ENCODE data around the gene RGS7.
"Not testable (repeated sequence)": the region's sequence is repeated elsewhere in the genome, so short reads cannot be mapped to it uniquely, and the experiment has no call there.

RGS7 gene

GRCh38 chr1:241074507-241074906 lies 282.5 kb downstream of the RGS7 start:
- no peak for FAIRE-seq

DNA sequence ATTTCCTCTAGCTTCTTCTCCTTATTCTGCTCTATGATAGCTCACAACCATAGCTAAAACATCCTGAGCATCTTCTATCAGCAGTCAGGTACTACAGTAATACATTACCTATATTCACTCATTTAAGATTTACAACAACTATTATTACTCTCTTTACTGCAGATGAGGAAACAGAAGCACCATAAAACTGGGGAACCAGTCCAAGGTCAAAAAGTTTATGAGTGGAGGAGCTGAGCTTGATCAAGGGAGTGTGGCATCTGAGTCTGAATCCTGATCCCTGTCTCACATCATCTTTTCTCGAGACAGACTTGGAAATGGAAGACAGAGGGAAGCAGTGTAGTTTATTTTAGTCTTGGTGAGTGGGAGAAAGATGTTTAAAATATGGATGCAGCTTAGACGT lies 288.6 kb downstream of the RGS7 start:
- no peak for FAIRE-seq

- no peak for FAIRE-seq
Observed at GRCh38 chr1:241063276-241063675, 293.7 kb downstream of the RGS7 start.

DNA sequence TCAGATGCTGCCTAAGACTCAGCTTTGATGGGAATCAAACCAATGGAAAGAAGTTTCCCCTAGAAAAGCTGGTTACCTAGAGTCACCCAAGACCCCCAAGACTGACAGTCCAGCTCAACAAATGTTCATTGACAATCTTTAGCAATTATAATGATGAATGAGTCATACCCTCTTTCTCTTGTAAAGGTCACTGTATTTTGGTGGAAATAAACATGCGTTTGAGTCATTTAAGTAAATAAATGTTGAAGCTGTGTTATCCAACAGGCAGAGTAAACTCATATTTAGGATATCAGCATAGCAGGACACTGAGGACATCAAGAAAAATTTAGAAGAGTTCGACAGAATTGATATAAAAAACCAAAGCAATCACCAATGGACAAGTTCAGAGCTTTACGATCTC lies 295.9 kb downstream of the RGS7 start:
- FAIRE-seq = no peak

- no peak for FAIRE-seq
Observed at GRCh38 chr1:241048622-241049021, 308.4 kb downstream of the RGS7 start.

DNA sequence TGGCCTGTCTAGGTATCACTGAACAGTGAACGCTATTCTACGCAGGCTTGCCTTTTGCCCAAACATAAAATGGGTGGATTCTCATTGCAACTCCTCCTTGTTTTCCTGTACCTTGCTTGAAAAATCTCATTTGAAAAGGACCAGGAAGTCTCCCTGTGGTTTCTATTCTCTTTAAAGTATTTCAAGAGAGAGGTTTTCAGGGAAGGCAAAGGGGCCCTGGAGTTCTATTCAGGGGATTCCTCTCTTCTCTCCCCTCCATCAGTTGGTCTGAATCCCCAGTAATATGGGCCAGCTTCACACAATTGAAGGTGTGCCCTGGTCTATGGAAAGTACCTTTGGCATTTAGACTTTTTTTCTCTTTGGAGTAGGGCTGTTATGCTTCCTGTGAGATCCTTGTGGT lies 311.3 kb downstream of the RGS7 start:
- FAIRE-seq = no peak

- no peak for FAIRE-seq
Observed at GRCh38 chr1:241034203-241034936, 322.6 kb downstream of the RGS7 start.

DNA sequence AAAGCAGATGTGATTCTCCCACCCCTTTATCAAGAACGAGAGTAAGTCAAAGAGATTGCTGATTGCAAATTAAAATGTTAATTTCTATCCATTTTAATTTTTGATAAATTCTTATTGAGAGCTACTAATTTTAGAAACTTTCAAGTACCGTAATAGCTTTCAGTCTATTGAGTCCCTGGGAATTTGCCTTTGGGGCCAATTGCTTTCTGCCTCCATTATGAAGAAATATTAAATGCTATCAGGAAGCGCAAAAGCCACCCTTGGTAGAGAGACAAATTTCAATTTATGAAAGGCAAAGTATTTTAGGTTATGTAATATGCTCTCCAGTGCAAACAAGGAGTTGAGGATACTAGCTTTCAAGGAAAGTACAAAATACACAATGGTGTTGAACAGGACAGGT lies 332.2 kb downstream of the RGS7 start:
- no peak for FAIRE-seq

- no peak for FAIRE-seq
Observed at GRCh38 chr1:241022366-241022765, 334.6 kb downstream of the RGS7 start.

- FAIRE-seq = no peak
Observed at GRCh38 chr1:241020851-241021697, 335.9 kb downstream of the RGS7 start.

GRCh38 chr1:241012708-241013340 lies 344.2 kb downstream of the RGS7 start:
- FAIRE-seq = no peak

DNA sequence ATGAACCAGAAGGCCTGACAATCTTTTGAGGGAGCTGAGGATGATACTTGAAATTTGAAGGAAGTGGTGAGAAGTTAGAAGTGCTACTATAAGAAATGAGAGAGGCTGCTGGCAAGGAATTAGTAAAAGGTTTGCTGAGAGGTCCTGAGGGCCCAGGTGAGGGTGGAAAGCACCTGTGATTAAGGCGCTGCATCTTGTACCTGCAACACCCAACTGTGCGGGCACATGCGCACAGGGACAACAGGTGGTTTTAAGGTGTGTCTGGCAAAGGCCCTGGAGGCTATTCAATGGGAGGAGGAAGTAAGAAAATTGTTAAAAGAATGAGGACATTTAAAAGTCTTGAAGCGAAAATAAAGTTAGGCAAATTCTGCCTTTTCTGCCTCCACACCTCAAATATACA lies 349.3 kb downstream of the RGS7 start:
- FAIRE-seq = no peak

GRCh38 chr1:240999826-241000225 lies 357.2 kb downstream of the RGS7 start:
- FAIRE-seq = no peak

DNA sequence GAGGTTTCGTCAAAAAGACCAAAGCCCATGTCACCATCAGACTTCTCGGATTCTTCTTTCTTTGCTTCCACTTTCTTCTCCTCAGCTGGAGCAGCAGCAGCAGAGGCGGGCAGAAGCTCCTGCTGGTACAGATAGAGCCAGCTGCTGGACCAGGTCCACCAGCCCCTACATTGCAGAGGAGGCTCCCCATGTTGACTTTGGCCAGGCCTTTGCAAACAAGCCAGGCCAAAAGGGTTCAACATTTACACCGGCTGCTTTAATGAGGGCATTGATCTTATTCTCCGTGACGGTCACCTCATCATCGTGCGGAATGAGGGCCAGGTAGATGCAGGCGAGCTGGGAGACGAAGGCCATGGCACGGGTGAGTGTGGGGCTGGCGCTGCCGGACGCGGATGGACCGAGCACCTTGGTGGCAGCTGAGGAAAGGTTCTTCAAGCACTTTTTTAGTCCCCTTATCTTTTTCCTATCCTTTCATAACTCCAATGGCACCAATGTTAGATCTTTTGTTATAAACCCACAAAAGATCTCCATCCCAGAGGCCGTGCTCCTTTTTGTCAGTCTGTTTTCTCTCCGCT lies 358.5 kb downstream of the RGS7 start:
- FAIRE-seq = no peak

GRCh38 chr1:240998024-240998423 lies 359.0 kb downstream of the RGS7 start:
- FAIRE-seq = no peak

DNA sequence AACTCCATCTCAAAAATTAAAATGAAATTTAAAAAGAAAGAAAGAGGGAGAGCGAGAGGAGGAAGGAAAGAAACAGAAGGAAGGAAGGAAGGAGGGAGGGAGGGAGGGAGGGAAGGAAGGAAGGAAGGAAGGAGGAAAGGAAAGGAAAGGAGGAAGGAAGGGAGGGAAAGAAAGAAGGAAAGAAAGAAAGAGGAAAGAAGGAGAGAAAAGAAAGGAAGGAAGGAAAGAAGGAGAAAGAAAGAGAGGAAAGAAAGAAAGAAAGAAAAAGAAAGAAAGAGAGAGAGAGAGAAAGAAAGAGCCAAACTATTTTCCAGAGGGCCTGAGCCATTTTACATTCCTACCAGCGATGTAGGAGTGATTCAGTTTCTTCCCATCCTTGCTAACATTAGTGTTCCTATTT lies 364.0 kb downstream of the RGS7 start:
- FAIRE-seq = no peak

DNA sequence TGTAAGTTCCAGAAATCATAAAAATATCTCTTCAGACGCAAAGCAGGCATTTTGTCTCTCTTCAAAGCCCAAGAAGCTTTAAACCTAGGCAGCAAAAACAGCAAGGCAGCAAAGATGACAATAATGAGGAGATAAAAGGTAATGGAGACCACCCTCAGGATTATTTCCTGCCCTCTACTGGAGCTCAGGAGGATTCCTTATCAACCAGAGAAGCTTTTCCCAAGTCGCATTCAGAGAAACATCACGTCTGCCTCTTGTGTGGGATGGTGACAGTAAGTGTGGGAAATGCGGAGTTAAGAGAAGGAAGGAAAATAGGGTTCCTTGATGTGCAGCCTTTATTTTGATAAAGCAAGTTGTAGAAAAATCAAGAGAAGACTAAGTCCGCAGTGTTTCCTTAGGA lies 365.8 kb downstream of the RGS7 start:
- no peak for FAIRE-seq

GRCh38 chr1:240987928-240988327 lies 369.1 kb downstream of the RGS7 start:
- FAIRE-seq = peak; percentile 5

- no peak for FAIRE-seq
Observed at GRCh38 chr1:240985081-240985480, 371.9 kb downstream of the RGS7 start.

GRCh38 chr1:240980342-240980741 lies 376.7 kb downstream of the RGS7 start:
- FAIRE-seq = no peak

DNA sequence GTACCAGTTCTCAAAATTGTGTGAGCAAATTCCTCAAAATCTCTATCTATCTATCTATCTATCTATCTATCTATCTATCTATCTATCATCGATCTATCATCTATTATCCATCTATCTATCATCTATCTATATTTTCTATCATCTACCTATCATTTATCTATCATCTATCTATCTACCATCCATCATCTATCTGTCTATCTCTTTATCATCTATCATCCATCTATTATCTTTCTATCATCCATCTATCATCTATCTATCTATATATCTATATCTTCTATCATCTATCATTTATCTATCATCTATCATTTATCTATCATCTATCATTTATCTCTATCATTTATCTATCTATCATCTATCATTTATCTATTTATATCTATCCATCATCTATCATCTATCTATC lies 380.3 kb downstream of the RGS7 start:
- FAIRE-seq = no peak

DNA sequence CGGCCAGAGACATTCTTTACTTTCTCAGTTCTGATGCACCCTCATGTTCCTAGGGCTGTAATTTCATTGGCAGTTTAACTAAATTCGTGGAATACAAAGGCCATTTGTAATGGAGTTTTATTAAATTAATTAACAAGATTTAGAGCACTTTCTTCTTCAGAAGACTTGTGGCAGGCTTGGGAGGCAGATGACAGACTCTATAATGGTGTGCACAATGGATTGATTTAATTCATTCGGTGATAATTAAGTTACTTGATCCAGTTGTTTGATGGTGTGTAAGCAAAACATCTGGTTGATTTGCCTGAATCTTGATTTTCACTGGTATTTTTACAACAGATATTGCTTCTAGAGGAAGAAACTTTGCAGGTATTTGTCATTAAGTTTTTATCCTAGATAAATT lies 383.1 kb downstream of the RGS7 start:
- no peak for FAIRE-seq

GRCh38 chr1:240972059-240972458 lies 384.9 kb downstream of the RGS7 start:
- FAIRE-seq = not testable (repeated sequence)

- FAIRE-seq = no peak
Observed at GRCh38 chr1:240970253-240970652, 386.8 kb downstream of the RGS7 start.
